GM12878 (cell line): Measurements from ENCODE around the gene AFF1. TPM values are rescaled to one million over a fixed set of nuclear protein-coding genes. Genes with fewer than 3 reads are reported as not detected.

Source experiments
- ATAC-seq: fragments of 200-7000 bp; cut with Tn5 transposase; 3 replicates; pipeline ENCODE4 v1.9.1; 2020; ENCODE audit warnings: mild to moderate bottlenecking, moderate library complexity
- BruUV-seq: library from RNA; stranded (reverse); fragments of 400-500 nt; replicated peaks from 2 replicates; lab custom pipeline; 2021; lab: Mats Ljungman, UMichigan
- CTCF ChIA-PET: fragments of 300-600 bp; sonication (Branson Sonifier 250); formaldehyde crosslinking; extraction: SDS; loops from one replicate; lab custom pipeline; 2021; ENCODE audit warnings: inconsistent platforms; lab: Yijun Ruan, JAX
- POLR2A ChIA-PET: fragments of 350-600 bp; formaldehyde crosslinking; extraction: SDS; loops from one replicate; lab custom pipeline; 2021; ENCODE audit warnings: inconsistent platforms; lab: Charles Lee
- RAD21 ChIA-PET: fragments of 300-600 bp; sonication (Branson Sonifier 250); formaldehyde crosslinking; loops from one replicate; lab custom pipeline; 2023; ENCODE audit warnings: antibody characterized with exemption; ENCODE audit not compliant: unreplicated experiment; lab: Charles Lee
- SMC1A ChIA-PET: fragments of 300-600 bp; sonication (Branson Sonifier 250); formaldehyde crosslinking; loops from one replicate; lab custom pipeline; 2023; ENCODE audit not compliant: unreplicated experiment, uncharacterized antibody; lab: Charles Lee
- DNase-seq: peaks from one replicate; pipeline ENCODE4 v3.0.0-alpha.2; 2011; ENCODE audit warnings: low read depth, low spot score
- FAIRE-seq: peaks from 3 replicates; lab custom pipeline; 2011; peaks lifted over from hg19 to GRCh38; lab: Jason Lieb, UNC
- H2AFZ ChIP-seq: 2 replicates; pipeline ENCODE4 v1.6.0; 2011; ENCODE audit warnings: low read depth, low read length, control low read depth; ENCODE audit not compliant: control insufficient read depth
- H3K27ac ChIP-seq: 2 replicates; pipeline ENCODE4 v1.5.1; 2011; ENCODE audit warnings: control low read depth; ENCODE audit not compliant: control insufficient read depth, insufficient read depth
- H3K27me3 ChIP-seq, 2 experiments: replicated peaks in 1 of 2; 2 replicates each; pipeline versions ENCODE4 v1.6.0 to v1.6.1; 2011; ENCODE audit warnings: low read length in 1 of 2; ENCODE audit not compliant: control insufficient read depth in 2 of 2, insufficient read depth in 2 of 2
- H3K36me3 ChIP-seq, 2 experiments: 2 replicates each; pipeline ENCODE4 v1.5.1; 2011; ENCODE audit warnings: low read length in 1 of 2; ENCODE audit not compliant: control insufficient read depth in 2 of 2, insufficient read depth in 2 of 2
- H3K4me1 ChIP-seq: 2 replicates; pipeline ENCODE4 v1.6.1; 2011; ENCODE audit warnings: mild to moderate bottlenecking, low read length, moderate library complexity, mixed read lengths; ENCODE audit not compliant: control insufficient read depth, insufficient read depth
- H3K4me2 ChIP-seq: 2 replicates; pipeline ENCODE4 v1.6.0; 2011; ENCODE audit warnings: control low read depth; ENCODE audit not compliant: control insufficient read depth, insufficient read depth
- H3K4me3 ChIP-seq: fragments of 200-600 bp; sonication (generic); 2 replicates; pipeline ENCODE4 v1.5.1; 2016
- H3K79me2 ChIP-seq: 2 replicates; pipeline ENCODE4 v1.6.0; 2011; ENCODE audit warnings: low read length; ENCODE audit not compliant: control insufficient read depth, insufficient read depth
- H3K9ac ChIP-seq: 2 replicates; pipeline ENCODE4 v1.8.0; 2011; ENCODE audit warnings: low read length, control low read depth, mixed read lengths; ENCODE audit not compliant: control insufficient read depth, insufficient read depth
- H3K9me3 ChIP-seq: replicated peaks from 3 replicates; pipeline ENCODE4 v1.5.1; 2011; ENCODE audit warnings: mild to moderate bottlenecking, low read length; ENCODE audit not compliant: control insufficient read depth, insufficient read depth
- H4K20me1 ChIP-seq: 2 replicates; pipeline ENCODE4 v1.6.0; 2011; ENCODE audit not compliant: control insufficient read depth, insufficient read depth
- CBX3 ChIP-seq: fragments of 200-600 bp; sonication (generic); IDR thresholded peaks from 2 replicates; pipeline ENCODE4 v1.6.1; 2016; ENCODE audit warnings: low read depth, borderline replicate concordance
- CUX1 ChIP-seq: IDR thresholded peaks from 2 replicates; pipeline ENCODE4 v1.6.1; 2012; ENCODE audit warnings: improper control_type of control experiment, low read depth, low read length; ENCODE audit not compliant: insufficient replicate concordance
- IKZF1 ChIP-seq: fragments of 450-650 bp; conservative IDR thresholded peaks from 2 replicates; pipeline ENCODE4 v1.6.1; 2017; ENCODE audit warnings: antibody characterized with exemption, mild to moderate bottlenecking
- KAT2A ChIP-seq: conservative IDR thresholded peaks from 2 replicates; pipeline ENCODE4 v1.6.1; 2011; ENCODE audit warnings: low read depth, low read length; ENCODE audit not compliant: control insufficient read depth
- WGBS: methylation state at CpG from one replicate; pipeline ENCODE4 v1.1.6; 2016; ENCODE audit warnings: low lambda C conversion rate; ENCODE audit not compliant: insufficient replicate concordance, insufficient coverage; ENCODE audit errors: missing lambda C conversion rate; 5-methylcytosine and 5-hydroxymethylcytosine counted together
- in situ Hi-C: fragments of 300-500 bp; cut with MboI; formaldehyde crosslinking; loops from 9 replicates; pipeline ENCODE4 v1.14.3; 2018; ENCODE audit warnings: mixed read lengths
- intact Hi-C: fragments of 100-400 bp; cut with micrococcal nuclease; formaldehyde crosslinking; loops from one replicate; pipeline ENCODE4 v1.14.2; 2022; ENCODE audit not compliant: unreplicated experiment
- polyA plus RNA-seq, 11 experiments: library from polyadenylated mRNA; depleted of rRNA in 4 of 11; unstranded in 6 of 11; stranded (reverse) in 5 of 11; fragments of >200 nt; fragmentation: Nextera tagmentation in 4 of 11; fragmentation: Illumina TruSeq in 1 of 11; extraction: Ambion mirVana in 4 of 11; extraction: Trizol in 1 of 11; gene quantifications; 1 replicate in 1 of 11; 2 replicates in 10 of 11; pipeline versions ENCODE4 v1.2.1 to v1.2.3, GENCODE V29; 2011 to 2016; ENCODE audit warnings: inconsistent platforms in 2 of 11, missing spikeins in 2 of 11, low read depth in 1 of 11
- total RNA-seq, 4 experiments: library from RNA; depleted of rRNA in 3 of 4; stranded (reverse); fragments of >200 nt in 3 of 4; fragmentation: Illumina TruSeq in 1 of 4; extraction: Trizol in 1 of 4; gene quantifications; 2 replicates each; pipeline versions ENCODE4 v1.2.1 to v1.2.3, GENCODE V29; 2013 to 2021

AFF1 gene
- total and polyA plus RNA-seq, 10 of the 15 experiments (the other 5 are each of a cell fraction or from before 2014, with no cell fraction given): 3.5 to 56.1 (median 21.5) TPM

- intact Hi-C loops: no loop called here
- ChIA-PET POLR2A (no interaction called here), CTCF (interaction anchor here (1.5 to 3.2 kb wide), 3 partner anchors 27 to 37 kb away, joined by 4 to 13 read pairs (median 5); no protein-coding TSS in a partner anchor), RAD21 (no interaction called here), SMC1A (no interaction called here)
- Histone ChIP-seq H3K36me3 (no peaks in the 10 kb centered on the region), H3K4me1 (no peaks in the 10 kb centered on the region), H3K9ac (no peak overlapping the region), H2AFZ (no peak overlapping the region), H3K4me2 (no peak overlapping the region), H3K27ac (no peak overlapping the region), H3K9me3 (no peaks in the 10 kb centered on the region), H4K20me1 (no peaks in the 10 kb centered on the region), H3K79me2 (no peaks in the 10 kb centered on the region), H3K4me3 (no peak overlapping the region), H3K27me3 (no peaks in the 10 kb centered on the region)
- FAIRE-seq (peak; percentile 7), ATAC-seq (no peak), DNase-seq (no peak)
- BruUV-seq: no TSS peak
- WGBS: 96% methylated on average over 2 of the region's 2 CpGs
- TF ChIP-seq CBX3 (no peak), KAT2A (no peak), CUX1 (no peak), IKZF1 (no peak)
- in situ Hi-C loops: no loop called here
Measured at GRCh38 chr4:87188048-87188447, 253.2 kb downstream of the AFF1 start.
